ENCODE results near the gene TACSTD2. TPM values are rescaled to one million over a fixed set of nuclear protein-coding genes. Genes with fewer than 3 reads are reported as not detected.
"Not testable (repeated sequence)": the region's sequence is repeated elsewhere in the genome, so short reads cannot be mapped to it uniquely, and the experiment has no call there.

The TACSTD2 gene, protein sequence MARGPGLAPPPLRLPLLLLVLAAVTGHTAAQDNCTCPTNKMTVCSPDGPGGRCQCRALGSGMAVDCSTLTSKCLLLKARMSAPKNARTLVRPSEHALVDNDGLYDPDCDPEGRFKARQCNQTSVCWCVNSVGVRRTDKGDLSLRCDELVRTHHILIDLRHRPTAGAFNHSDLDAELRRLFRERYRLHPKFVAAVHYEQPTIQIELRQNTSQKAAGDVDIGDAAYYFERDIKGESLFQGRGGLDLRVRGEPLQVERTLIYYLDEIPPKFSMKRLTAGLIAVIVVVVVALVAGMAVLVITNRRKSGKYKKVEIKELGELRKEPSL
- total RNA-seq (2021; fragmentation: NEBNext Ultra II Directional; extraction: Animal tissue kit (Norgen Biotek cat#: 25700)), result 10 to 100 TPM in 4 of 6 experiments, under 1 TPM in 2; 0.55 to 13.3 (median 12.2) TPM
- long read RNA-seq, partial matches to known transcripts, result 0 of 3 reads
- long read RNA-seq, other reads (novel, unspliced or antisense), result 0 of 3 reads

GRCh38 chr1:58576727-58577653 is at the start of gene TACSTD2:
Gene TACSTD2, minus strand, starts transcription at chr1:58577252. Its CDS starts 96 bp downstream, at chr1:58577156.
- H3K36me3 Mint-ChIP-seq (ENCODE audit: low read depth), result peaks cover 12% of the 10 kb centered on the region
- H3K4me1 Mint-ChIP-seq (ENCODE audit: low read depth), result peaks cover 50% of the 10 kb centered on the region
- peaks cover 40% of the 10 kb centered on the region for H3K27me3 Mint-ChIP-seq (ENCODE audit: insufficient read depth)
- DNase-seq, result no peak
- H3K9me3 Mint-ChIP-seq, result no peaks in the 10 kb centered on the region
- 0 out of 2 replicates have a peak, but pooled peaks have one; percentile 10 for TF ChIP-seq CTCF (IDR thresholded peaks at IDR 0.05)
- H3K27ac Mint-ChIP-seq, result peak within 1 kb of the TSS; percentile 76
- H3K4me3 Mint-ChIP-seq, result peak within 1 kb of the TSS; percentile 81

GRCh38 chr1:58626293-58626692 is 49.2 kb upstream of the TACSTD2 start:
- H3K27ac Mint-ChIP-seq, result no peak overlapping the region
- peaks cover 31% of the 10 kb centered on the region for H3K4me1 Mint-ChIP-seq (ENCODE audit: low read depth)
- DNase-seq, result no peak
- TF ChIP-seq CTCF (IDR thresholded peaks at IDR 0.05), result no peak
- no peaks in the 10 kb centered on the region; the same call in 1 of the 2 replicates for H3K27me3 Mint-ChIP-seq (ENCODE audit: insufficient read depth)
- peaks cover 5% of the 10 kb centered on the region for H3K36me3 Mint-ChIP-seq (ENCODE audit: low read depth)
- H3K4me3 Mint-ChIP-seq, result no peak overlapping the region
- no peaks in the 10 kb centered on the region; the same call in 1 of the 2 replicates for H3K9me3 Mint-ChIP-seq

- H3K36me3 Mint-ChIP-seq (ENCODE audit: low read depth); H3K27ac Mint-ChIP-seq; DNase-seq; H3K9me3 Mint-ChIP-seq; H3K27me3 Mint-ChIP-seq (ENCODE audit: insufficient read depth); H3K4me3 Mint-ChIP-seq: not testable (repeated sequence)
- peaks cover 26% of the 10 kb centered on the region for H3K4me1 Mint-ChIP-seq (ENCODE audit: low read depth)
These were observed 46.2 kb upstream of the TACSTD2 start for GRCh38 chr1:58623259-58623658.

GRCh38 chr1:58622571-58622970 is 45.5 kb upstream of the TACSTD2 start:
- H3K4me3 Mint-ChIP-seq, result no peak overlapping the region
- no peak overlapping the region for H3K27ac Mint-ChIP-seq
- H3K4me1 Mint-ChIP-seq (ENCODE audit: low read depth), result peaks cover 27% of the 10 kb centered on the region
- TF ChIP-seq CTCF (IDR thresholded peaks at IDR 0.05), result no peak
- no peaks in the 10 kb centered on the region for H3K9me3 Mint-ChIP-seq
- no peaks in the 10 kb centered on the region; the same call in 1 of the 2 replicates for H3K27me3 Mint-ChIP-seq (ENCODE audit: insufficient read depth)
- DNase-seq, result no peak
- no peaks in the 10 kb centered on the region; the same call in 1 of the 2 replicates for H3K36me3 Mint-ChIP-seq (ENCODE audit: low read depth)

DNA sequence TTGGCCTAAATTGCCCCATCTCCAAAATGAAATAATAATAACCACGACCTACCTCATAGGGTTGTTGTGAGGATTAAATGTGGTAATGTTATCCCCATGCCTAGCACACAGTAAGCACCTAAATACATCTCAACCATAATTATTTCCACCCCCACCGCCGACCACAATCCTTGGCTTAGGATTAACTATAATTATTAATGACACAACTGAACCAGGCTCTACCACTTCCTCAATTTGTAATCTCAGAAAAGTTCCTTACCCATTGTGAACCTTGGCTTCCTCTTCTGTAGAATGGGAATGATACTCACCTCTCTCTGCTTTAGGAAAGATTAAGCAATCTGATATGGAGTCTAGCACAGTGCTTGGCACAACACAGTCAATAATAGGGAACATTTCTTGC is 44.3 kb upstream of the TACSTD2 start:
- TF ChIP-seq CTCF (IDR thresholded peaks at IDR 0.05), result no peak
- peaks cover 23% of the 10 kb centered on the region for H3K4me1 Mint-ChIP-seq (ENCODE audit: low read depth)
- H3K4me3 Mint-ChIP-seq, result no peak overlapping the region
- H3K27ac Mint-ChIP-seq, result no peak overlapping the region
- no peaks in the 10 kb centered on the region for H3K9me3 Mint-ChIP-seq
- no peaks in the 10 kb centered on the region; the same call in 1 of the 2 replicates for H3K36me3 Mint-ChIP-seq (ENCODE audit: low read depth)
- H3K27me3 Mint-ChIP-seq (ENCODE audit: insufficient read depth), result peaks cover 2% of the 10 kb centered on the region; the same call in 1 of the 2 replicates
- DNase-seq, result no peak

All from HFFc6 (cell line).